HG02623 (cell line): ENCODE data around the gene ZNF524.

Experiments used
- ATAC-seq: cut with Tn5 transposase; IDR thresholded peaks from one replicate; pipeline ENCODE4 v1.9.1; 2021; ENCODE audit warnings: moderate library complexity; ENCODE audit not compliant: unreplicated experiment

ZNF524 gene

GRCh38 chr19:55652311-55653128, 52.4 kb downstream of the ZNF524 start:
- ATAC-seq: no peak
